ENCODE measurements around the gene ZBTB2. TPM values are rescaled to one million over a fixed set of nuclear protein-coding genes. Genes with fewer than 3 reads are reported as not detected.

ZBTB2 gene, protein sequence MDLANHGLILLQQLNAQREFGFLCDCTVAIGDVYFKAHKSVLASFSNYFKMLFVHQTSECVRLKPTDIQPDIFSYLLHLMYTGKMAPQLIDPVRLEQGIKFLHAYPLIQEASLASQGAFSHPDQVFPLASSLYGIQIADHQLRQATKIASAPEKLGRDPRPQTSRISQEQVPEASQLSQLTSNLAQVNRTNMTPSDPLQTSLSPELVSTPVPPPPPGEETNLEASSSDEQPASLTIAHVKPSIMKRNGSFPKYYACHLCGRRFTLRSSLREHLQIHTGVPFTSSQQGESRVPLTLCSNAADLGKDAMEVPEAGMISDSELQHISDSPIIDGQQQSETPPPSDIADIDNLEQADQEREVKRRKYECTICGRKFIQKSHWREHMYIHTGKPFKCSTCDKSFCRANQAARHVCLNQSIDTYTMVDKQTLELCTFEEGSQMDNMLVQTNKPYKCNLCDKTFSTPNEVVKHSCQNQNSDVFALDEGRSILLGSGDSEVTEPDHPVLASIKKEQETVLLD
- 12.7 to 17.2 TPM (median 15.8 TPM) in 5 replicates for total RNA-seq (2022; extraction: Qiagen RNA extraction)

DNA sequence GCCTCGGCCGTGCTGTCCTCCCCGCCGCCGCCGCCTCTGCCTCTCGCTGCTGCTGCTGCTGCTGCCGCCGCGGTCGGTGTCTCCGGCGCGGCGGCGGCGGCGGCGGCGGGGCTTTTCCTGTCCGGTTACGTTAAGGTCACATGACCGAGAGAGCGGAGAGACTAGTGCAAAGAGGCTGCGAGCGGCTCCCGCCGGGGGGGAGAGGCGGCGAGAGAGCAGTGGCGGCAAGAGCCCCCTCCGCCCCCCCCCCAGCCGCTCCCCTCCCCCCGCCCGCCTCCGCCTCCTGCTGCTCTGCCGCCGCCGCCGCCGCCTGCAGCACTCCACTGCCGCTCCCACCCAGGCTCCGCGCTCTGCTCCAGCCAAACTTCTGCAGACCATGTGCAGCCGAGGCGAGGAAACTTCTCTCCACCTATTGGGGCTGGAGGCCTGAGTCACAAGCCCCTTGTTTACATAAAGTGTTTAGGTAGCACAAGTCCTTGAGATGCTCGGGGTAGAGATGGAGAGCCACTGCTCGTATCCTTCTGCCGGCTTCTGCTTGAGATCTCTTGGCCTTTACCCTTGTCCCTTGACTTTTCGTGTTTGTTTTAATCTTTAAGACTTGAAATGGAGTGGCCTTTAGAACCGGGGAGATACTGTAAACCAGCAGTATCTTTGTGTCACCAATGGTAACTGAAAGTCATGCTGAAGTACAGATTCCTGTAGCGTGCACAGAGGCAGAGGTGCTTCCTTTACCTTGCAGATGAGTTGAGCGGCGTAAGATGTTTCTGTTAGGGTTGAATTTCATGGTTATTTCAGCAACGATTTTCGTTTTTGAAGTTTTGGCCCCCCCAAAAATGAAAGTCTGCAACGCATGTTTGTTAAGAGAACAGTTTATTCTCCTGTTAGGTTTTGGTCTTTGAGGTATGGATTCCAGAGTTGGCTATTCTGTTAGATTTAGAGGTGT is at the start of gene ZBTB2:
ZBTB2 (minus strand) TSS at position 89 of the 943 bp plus-strand sequence. CDS start 17,922 bp downstream, outside the sequence.

Other genes with a start within 250 kb of the ZBTB2 start
- 123 to 196 TPM (median 170 TPM) in 5 replicates for gene AKAP12, start 151.6 kb downstream of the ZBTB2 start, total RNA-seq (2022; extraction: Qiagen RNA extraction)
- gene RMND1, start 60.6 kb upstream of the ZBTB2 start, total RNA-seq (2022; extraction: Qiagen RNA extraction) = 12.9 to 15.0 TPM (median 14.1 TPM) in 5 replicates
- gene CCDC170, start 102.5 kb upstream of the ZBTB2 start, total RNA-seq (2022; extraction: Qiagen RNA extraction) = 0.02 to 0.11 TPM (median 0.07 TPM) in 5 replicates

All from A549 treated with dexamethasone at 1 μM for 4 hours (cell line).